Stimulated activated CD4-positive, alpha-beta T cell treated with anti-CD3 and anti-CD28 coated beads, Interleukin-15, amount 100 ng/mL, for 1 hour (primary cell): ENCODE measurements around the gene STH.
"Not testable (repeated sequence)": the region's sequence is repeated elsewhere in the genome, so short reads cannot be mapped to it uniquely, and the experiment has no call there.

ENCODE experiments used
- DNase-seq, 2 donors: peaks; one replicate each; pipeline ENCODE4 v3.0.0-alpha.2; 2020; ENCODE audit warnings: low read depth in 1 of 2, low spot score in 1 of 2

Gene STH

GRCh38 chr17:46003907-46004748, 5.1 kb downstream of the STH start:
- no peak for DNase-seq

GRCh38 chr17:46006082-46006481, 7.0 kb downstream of the STH start:
- DNase-seq = not testable (repeated sequence)

GRCh38 chr17:46007461-46007965, 8.5 kb downstream of the STH start:
- DNase-seq = no peak

- no peak for DNase-seq
Measured at GRCh38 chr17:46008591-46008990, 9.5 kb downstream of the STH start.

GRCh38 chr17:46009681-46010596, 10.9 kb downstream of the STH start:
- no peak for DNase-seq

GRCh38 chr17:46010597-46011186, 11.6 kb downstream of the STH start:
- no peak for DNase-seq

GRCh38 chr17:46011711-46012505, 12.9 kb downstream of the STH start:
- DNase-seq = no peak

- DNase-seq = no peak
Measured at GRCh38 chr17:46012506-46013079, 13.5 kb downstream of the STH start.

GRCh38 chr17:46013127-46013501, 14.1 kb downstream of the STH start:
- no peak for DNase-seq

- no peak for DNase-seq
Measured at GRCh38 chr17:46013502-46014165, 14.6 kb downstream of the STH start.

GRCh38 chr17:46019408-46019925, 20.4 kb downstream of the STH start:
- DNase-seq = not testable (repeated sequence)

- peak; percentile 14 to 17 for DNase-seq
Measured at GRCh38 chr17:46020023-46020761, 21.1 kb downstream of the STH start.

- DNase-seq = no peak
Measured at GRCh38 chr17:46020998-46021397, 21.9 kb downstream of the STH start.

- DNase-seq = not testable (repeated sequence)
Measured at GRCh38 chr17:46023366-46023765, 24.3 kb downstream of the STH start.

GRCh38 chr17:46023783-46024388, 24.8 kb downstream of the STH start:
- DNase-seq = no peak

- no peak for DNase-seq
Measured at GRCh38 chr17:46024590-46024989, 25.5 kb downstream of the STH start.

GRCh38 chr17:46025060-46025459, 26.0 kb downstream of the STH start:
- DNase-seq = no peak

- no peak for DNase-seq
Measured at GRCh38 chr17:46025510-46026165, 26.6 kb downstream of the STH start.
